GOT3 (cell line): ENCODE results near the gene DCAF8.
A peak's percentile ranks its signal among the peaks of the same experiment; 100 is the strongest.

Source experiments
- DNase-seq: peaks from one replicate; lab custom pipeline; 2025; ENCODE audit warnings: mixed read lengths; lab: John Stamatoyannopoulos, UW

The DCAF8 gene

GRCh38 chr1:160204526-160205241 is 57.7 kb downstream of the DCAF8 start:
- DNase-seq = no peak

GRCh38 chr1:160200786-160201185 is 61.6 kb downstream of the DCAF8 start:
- no peak for DNase-seq

GRCh38 chr1:160197231-160197630 is 65.1 kb downstream of the DCAF8 start:
- no peak for DNase-seq

GRCh38 chr1:160196143-160196542 is 66.2 kb downstream of the DCAF8 start:
- DNase-seq = no peak

GRCh38 chr1:160194737-160195059 is 67.7 kb downstream of the DCAF8 start:
- DNase-seq = no peak

- no peak for DNase-seq
Measured at GRCh38 chr1:160193832-160194736, 68.3 kb downstream of the DCAF8 start.

GRCh38 chr1:160193091-160193819 is 69.1 kb downstream of the DCAF8 start:
- peak; percentile 74 for DNase-seq

- no peak for DNase-seq
Measured at GRCh38 chr1:160192234-160192633, 70.1 kb downstream of the DCAF8 start.

- no peak for DNase-seq
Measured at GRCh38 chr1:160191756-160192155, 70.6 kb downstream of the DCAF8 start.

GRCh38 chr1:160189649-160190625 is 72.4 kb downstream of the DCAF8 start, which contains the start of gene CASQ1:
Gene CASQ1, plus strand, starts transcription at chr1:160190575. Its CDS starts 177 bp downstream, at chr1:160190752.
- DNase-seq = no peak

GRCh38 chr1:160188341-160188740 is 74.0 kb downstream of the DCAF8 start:
- no peak for DNase-seq

GRCh38 chr1:160187407-160187806 is 74.9 kb downstream of the DCAF8 start:
- DNase-seq = no peak

GRCh38 chr1:160186729-160187128 is 75.6 kb downstream of the DCAF8 start:
- DNase-seq = no peak

- no peak for DNase-seq
Measured at GRCh38 chr1:160186246-160186645, 76.1 kb downstream of the DCAF8 start.

GRCh38 chr1:160179336-160179735 is 83.0 kb downstream of the DCAF8 start:
- DNase-seq = no peak

- DNase-seq = no peak
Measured at GRCh38 chr1:160178731-160179130, 83.6 kb downstream of the DCAF8 start.

GRCh38 chr1:160177667-160178066 is 84.7 kb downstream of the DCAF8 start:
- no peak for DNase-seq

- no peak for DNase-seq
Measured at GRCh38 chr1:160177231-160177630, 85.1 kb downstream of the DCAF8 start.

GRCh38 chr1:160171980-160172379 is 90.4 kb downstream of the DCAF8 start:
- no peak for DNase-seq

- DNase-seq = no peak
Measured at GRCh38 chr1:160171354-160171753, 91.0 kb downstream of the DCAF8 start.
